GM18951 (cell line): ENCODE measurements around the gene TMEM143.
"Not testable (repeated sequence)": the region's sequence is repeated elsewhere in the genome, so short reads cannot be mapped to it uniquely, and the experiment has no call there.

Experiments
- POLR2A ChIP-seq: IDR thresholded peaks from 4 replicates; pipeline ENCODE4 v1.6.1; 2011; ENCODE audit warnings: mild to moderate bottlenecking; ENCODE audit not compliant: insufficient read length, insufficient read depth; ENCODE audit errors: extremely low read depth
- in situ Hi-C: fragments of 300-500 bp; cut with MboI; formaldehyde crosslinking; loops from one replicate; pipeline ENCODE4 v1.12.0; 2022; ENCODE audit warnings: low sequenced_read_pairs, mixed read lengths, inconsistent platforms; ENCODE audit not compliant: unreplicated experiment

Gene TMEM143

GRCh38 chr19:48296963-48297734 lies 66.6 kb downstream of the TMEM143 start:
- in situ Hi-C loops, result no loop called here

GRCh38 chr19:48295458-48295857 lies 68.3 kb downstream of the TMEM143 start:
- in situ Hi-C loops, result no loop called here
- TF ChIP-seq POLR2A, result no peak

More at GRCh38 chr19:48296963-48297734, 66.6 kb downstream of the TMEM143 start:
- no peak for TF ChIP-seq POLR2A

- in situ Hi-C loops, result no loop called here
Measured at GRCh38 chr19:48292798-48293197, 70.9 kb downstream of the TMEM143 start.

GRCh38 chr19:48291489-48291815 lies 72.3 kb downstream of the TMEM143 start:
- in situ Hi-C loops, result not testable (repeated sequence)

More at GRCh38 chr19:48292798-48293197, 70.9 kb downstream of the TMEM143 start:
- no peak for TF ChIP-seq POLR2A

GRCh38 chr19:48290771-48291488 lies 72.8 kb downstream of the TMEM143 start:
- in situ Hi-C loops, result no loop called here
- no peak for TF ChIP-seq POLR2A

GRCh38 chr19:48290401-48290770 lies 73.4 kb downstream of the TMEM143 start:
- no peak for TF ChIP-seq POLR2A
- in situ Hi-C loops, result no loop called here

GRCh38 chr19:48287748-48288147 lies 76.0 kb downstream of the TMEM143 start:
- in situ Hi-C loops, result no loop called here
- TF ChIP-seq POLR2A, result no peak

- TF ChIP-seq POLR2A, result no peak
- in situ Hi-C loops, result no loop called here
Measured at GRCh38 chr19:48284896-48285295, 78.8 kb downstream of the TMEM143 start.

- in situ Hi-C loops, result no loop called here
- TF ChIP-seq POLR2A, result no peak
Measured at GRCh38 chr19:48283908-48284307, 79.8 kb downstream of the TMEM143 start.
